Mesothelial cell of epicardium (in vitro differentiated cells): ENCODE data around the gene FAM83G. TPM values are rescaled to one million over a fixed set of nuclear protein-coding genes. Genes with fewer than 3 reads are reported as not detected.

Source experiments
- DNase-seq, 2 experiments: peaks; one replicate each; pipeline ENCODE4 v3.0.0; 2021; ENCODE audit warnings: low spot score in 2 of 2; ENCODE audit not compliant: unreplicated experiment in 2 of 2
- H3K27ac Mint-ChIP-seq: 2 replicates; pipeline ENCODE4 v1.8.0; 2021; ENCODE audit warnings: mixed read lengths
- H3K27me3 Mint-ChIP-seq: 2 replicates; pipeline ENCODE4 v1.8.0; 2021; ENCODE audit warnings: low read depth, mixed read lengths
- H3K36me3 Mint-ChIP-seq: 2 replicates; pipeline ENCODE4 v1.8.0; 2021; ENCODE audit warnings: mixed read lengths
- H3K4me1 Mint-ChIP-seq: 2 replicates; pipeline ENCODE4 v1.8.0; 2021; ENCODE audit warnings: mixed read lengths
- H3K4me3 Mint-ChIP-seq: 2 replicates; pipeline ENCODE4 v1.8.0; 2021; ENCODE audit warnings: mild to moderate bottlenecking, moderate library complexity, mixed read lengths
- H3K9me3 Mint-ChIP-seq: 2 replicates; pipeline ENCODE4 v1.8.0; 2021; ENCODE audit warnings: mixed read lengths
- total RNA-seq: library from RNA; stranded (reverse); gene quantifications from 3 replicates; pipeline ENCODE4 v1.2.1, GENCODE V29; 2021
- TF ChIP-seq, protein P1 (sequence below): fragments of 200-600 bp; sonication (generic); IDR thresholded peaks from one replicate; pipeline ENCODE4 v1.5.0; 2021; ENCODE audit warnings: antibody characterized with exemption; ENCODE audit not compliant: unreplicated experiment

The FAM83G gene
- total RNA-seq, 1 donor from 2014 or later, result 14.5 TPM

DNA sequence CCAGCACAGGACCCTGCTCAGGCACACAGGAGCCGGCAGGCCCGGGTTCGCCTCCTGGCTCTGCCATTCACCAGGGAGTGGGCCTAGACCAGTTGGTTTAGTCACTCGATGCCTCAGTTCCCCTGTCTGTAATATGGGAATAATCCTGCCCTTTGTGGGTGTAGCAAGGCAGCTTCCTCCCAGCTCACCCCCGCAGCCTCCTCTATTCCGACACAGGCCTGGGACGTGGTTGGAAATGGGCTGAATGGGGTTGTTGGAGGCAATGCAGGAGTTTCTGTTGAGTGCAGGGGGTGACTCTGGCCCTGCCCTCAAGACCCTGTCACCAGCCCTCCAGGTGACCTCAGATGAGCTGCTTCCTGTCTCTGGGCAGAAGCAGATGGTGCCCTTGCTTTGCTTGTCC, 32.8 kb downstream of the FAM83G start:
- no peak overlapping the region for H3K4me3 Mint-ChIP-seq
- no peaks in the 10 kb centered on the region for H3K27me3 Mint-ChIP-seq
- H3K27ac Mint-ChIP-seq, result no peak overlapping the region
- peaks cover 21% of the 10 kb centered on the region for H3K4me1 Mint-ChIP-seq
- TF ChIP-seq, protein P1, sequence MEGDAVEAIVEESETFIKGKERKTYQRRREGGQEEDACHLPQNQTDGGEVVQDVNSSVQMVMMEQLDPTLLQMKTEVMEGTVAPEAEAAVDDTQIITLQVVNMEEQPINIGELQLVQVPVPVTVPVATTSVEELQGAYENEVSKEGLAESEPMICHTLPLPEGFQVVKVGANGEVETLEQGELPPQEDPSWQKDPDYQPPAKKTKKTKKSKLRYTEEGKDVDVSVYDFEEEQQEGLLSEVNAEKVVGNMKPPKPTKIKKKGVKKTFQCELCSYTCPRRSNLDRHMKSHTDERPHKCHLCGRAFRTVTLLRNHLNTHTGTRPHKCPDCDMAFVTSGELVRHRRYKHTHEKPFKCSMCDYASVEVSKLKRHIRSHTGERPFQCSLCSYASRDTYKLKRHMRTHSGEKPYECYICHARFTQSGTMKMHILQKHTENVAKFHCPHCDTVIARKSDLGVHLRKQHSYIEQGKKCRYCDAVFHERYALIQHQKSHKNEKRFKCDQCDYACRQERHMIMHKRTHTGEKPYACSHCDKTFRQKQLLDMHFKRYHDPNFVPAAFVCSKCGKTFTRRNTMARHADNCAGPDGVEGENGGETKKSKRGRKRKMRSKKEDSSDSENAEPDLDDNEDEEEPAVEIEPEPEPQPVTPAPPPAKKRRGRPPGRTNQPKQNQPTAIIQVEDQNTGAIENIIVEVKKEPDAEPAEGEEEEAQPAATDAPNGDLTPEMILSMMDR, result no peak
- H3K9me3 Mint-ChIP-seq, result no peaks in the 10 kb centered on the region
- peaks cover 8% of the 10 kb centered on the region for H3K36me3 Mint-ChIP-seq
- DNase-seq, result no peak

DNA sequence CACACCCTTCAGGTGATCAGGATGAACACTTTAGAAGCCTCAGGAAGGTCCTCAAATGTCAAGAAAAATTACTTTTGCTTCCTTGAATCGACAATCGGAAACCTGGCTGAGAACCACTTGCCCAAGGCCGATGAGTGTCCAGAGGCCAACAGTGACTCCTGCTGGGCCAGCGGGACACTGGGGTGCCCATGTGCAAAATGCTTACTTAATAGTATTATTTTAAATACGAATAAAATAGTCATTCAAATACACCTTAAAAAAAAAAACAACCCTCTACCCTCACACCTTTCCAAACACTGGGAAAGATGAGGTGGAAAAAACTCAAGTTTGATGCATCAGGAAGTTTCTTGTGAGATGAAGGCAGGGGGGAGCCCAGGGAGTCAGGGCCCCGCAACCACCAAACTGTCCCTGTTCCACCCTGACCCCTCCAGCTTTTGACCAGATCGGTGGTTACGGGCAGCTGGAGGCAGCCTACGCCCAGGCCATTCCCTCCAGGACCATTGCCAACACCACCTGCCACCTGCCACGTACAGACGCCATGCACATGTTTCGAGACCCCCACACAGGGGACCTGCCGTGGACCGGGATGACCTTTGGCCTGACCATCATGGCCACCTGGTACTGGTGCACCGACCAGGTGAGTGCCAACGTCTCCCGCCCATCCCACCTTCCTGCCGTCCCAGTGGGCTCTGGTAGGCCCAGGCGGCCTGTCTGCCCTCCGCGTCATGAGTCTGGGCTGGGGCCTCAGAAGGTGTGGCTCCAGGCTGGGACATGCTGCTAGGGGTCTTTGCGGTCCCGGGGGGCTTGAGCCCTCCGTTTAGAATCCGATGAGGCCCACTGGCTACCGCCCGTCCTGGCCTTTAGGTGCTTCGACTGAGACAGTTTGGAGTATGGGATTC, 33.7 kb downstream of the FAM83G start:
- Mint-ChIP-seq H3K4me1 (peaks cover 21% of the 10 kb centered on the region), H3K27ac (no peak overlapping the region), H3K36me3 (peaks cover 5% of the 10 kb centered on the region), H3K27me3 (no peaks in the 10 kb centered on the region), H3K9me3 (no peaks in the 10 kb centered on the region), H3K4me3 (no peak overlapping the region)
- TF ChIP-seq, protein P1, result no peak
- no peak for DNase-seq

DNA sequence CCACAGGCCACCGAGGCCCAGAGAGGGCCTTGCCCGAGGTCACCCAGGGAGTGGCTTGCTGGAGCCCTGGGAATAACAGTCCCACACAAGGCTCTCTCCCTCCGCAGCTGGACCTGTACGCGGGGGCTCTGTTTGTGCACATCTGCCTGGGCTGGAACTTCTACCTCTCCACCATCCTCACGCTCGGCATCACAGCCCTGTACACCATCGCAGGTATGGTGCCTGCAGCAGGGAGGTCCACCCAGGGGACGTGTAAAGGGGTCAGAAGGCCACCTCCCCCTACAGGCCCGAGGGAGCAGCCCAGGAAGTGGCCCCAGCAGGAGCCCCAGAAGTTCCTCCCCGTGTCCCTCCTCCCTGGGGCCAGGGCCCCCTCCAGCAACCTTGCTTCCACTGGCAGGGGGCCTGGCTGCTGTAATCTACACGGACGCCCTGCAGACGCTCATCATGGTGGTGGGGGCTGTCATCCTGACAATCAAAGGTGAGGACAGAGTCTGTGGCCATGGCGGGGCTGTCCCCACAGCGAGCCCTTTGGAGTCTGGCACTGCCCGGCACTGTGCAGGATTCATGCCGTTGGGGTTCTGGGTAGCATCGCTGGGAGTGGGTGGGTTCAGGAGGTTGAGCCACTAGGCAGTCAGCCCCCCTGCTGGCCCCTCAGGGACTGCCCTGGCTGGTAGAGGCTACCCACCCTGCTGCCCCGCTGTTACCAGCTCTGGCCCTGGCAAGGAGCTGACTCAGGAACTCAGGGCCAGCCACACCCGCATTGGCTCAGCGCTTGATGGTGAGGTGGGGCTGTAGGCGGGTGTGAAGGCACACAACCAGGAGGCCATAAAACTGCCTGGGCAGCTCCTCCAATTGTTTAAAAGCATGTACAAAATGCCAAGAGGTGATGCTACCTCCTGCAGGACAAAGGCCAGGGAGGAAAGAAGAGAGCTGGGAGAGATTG, 35.3 kb downstream of the FAM83G start:
- no peak for DNase-seq
- Mint-ChIP-seq H3K36me3 (peaks cover 5% of the 10 kb centered on the region), H3K27ac (peak overlapping the region; percentile 91), H3K4me1 (peaks cover 21% of the 10 kb centered on the region), H3K27me3 (no peaks in the 10 kb centered on the region), H3K4me3 (no peak overlapping the region), H3K9me3 (no peaks in the 10 kb centered on the region)
- TF ChIP-seq, protein P1, result no peak

DNA sequence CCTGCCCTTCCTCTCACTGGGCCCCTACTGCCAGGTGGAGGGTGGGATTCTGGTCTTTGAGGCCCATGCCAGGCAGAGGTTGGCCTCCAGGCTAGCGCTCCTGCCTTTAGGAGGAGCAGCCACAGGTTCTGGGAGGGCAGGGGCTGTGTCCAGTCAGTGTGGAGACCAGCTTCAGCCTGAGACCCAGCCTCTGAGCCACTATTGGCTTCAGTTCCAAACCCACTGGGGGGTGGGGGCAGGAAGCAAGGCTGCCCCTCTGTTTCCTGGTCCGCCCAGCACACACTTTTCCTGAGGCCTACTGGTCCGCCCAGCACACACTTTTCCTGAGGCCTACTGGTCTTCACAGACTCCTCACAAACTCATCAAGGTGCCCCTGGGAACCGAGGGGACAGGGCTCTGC, 36.2 kb downstream of the FAM83G start:
- Mint-ChIP-seq H3K4me1 (peaks cover 21% of the 10 kb centered on the region), H3K9me3 (no peaks in the 10 kb centered on the region), H3K27ac (peak overlapping the region; percentile 91), H3K4me3 (no peak overlapping the region), H3K36me3 (peaks cover 5% of the 10 kb centered on the region), H3K27me3 (no peaks in the 10 kb centered on the region)
- no peak for DNase-seq
- TF ChIP-seq, protein P1, result no peak

DNA sequence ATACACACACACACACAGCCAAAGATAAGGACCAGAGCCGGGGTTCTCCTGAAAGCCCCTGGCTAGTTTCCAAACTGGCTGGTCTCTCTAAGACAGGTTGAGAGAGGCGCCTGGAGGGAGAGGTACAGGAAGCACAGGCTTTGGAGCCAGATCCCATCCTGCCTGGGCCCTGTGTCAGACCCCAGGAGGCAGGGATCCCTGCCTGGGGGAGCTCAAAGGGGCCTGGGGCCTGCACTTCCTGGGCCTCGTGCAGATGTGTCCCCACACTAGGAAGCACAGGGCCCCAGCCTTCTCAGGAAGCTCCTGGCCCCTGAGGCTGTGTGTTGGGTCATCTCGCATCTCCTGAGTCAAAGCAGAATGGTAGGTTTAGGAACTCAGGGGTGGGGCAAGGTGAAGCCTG, 36.6 kb downstream of the FAM83G start:
- no peak for DNase-seq
- peaks cover 23% of the 10 kb centered on the region for H3K4me1 Mint-ChIP-seq
- peaks cover 5% of the 10 kb centered on the region for H3K36me3 Mint-ChIP-seq
- H3K27ac Mint-ChIP-seq, result peak overlapping the region; percentile 91
- H3K9me3 Mint-ChIP-seq, result no peaks in the 10 kb centered on the region
- H3K27me3 Mint-ChIP-seq, result no peaks in the 10 kb centered on the region
- no peak overlapping the region for H3K4me3 Mint-ChIP-seq
- TF ChIP-seq, protein P1, result no peak
